Fibroblast of skin of left biceps (primary cell): ENCODE results near the gene CTRL.

Experiments
- DNase-seq, 2 experiments: peaks; one replicate each; pipeline ENCODE4 v3.0.0-alpha.2; 2013; ENCODE audit warnings: low read depth in 2 of 2

CTRL gene

DNA sequence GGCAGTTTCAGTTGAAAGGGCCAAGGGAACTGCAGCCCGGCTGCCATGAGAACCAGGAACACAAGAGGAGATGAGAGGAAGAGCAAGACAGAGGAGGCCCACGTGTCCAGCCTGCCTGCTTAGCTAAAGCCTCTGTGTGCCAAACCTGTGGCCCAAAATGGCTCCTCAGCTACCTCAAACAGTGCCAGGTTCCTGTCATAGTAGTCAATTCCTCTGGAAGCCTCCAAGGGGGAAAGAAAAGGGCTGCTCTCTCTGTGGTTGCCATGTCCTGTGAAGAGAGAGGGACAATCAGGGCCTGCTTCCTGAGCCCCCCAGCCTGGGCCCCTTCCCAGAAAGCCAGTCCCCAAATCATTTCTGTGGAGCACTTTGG lies 31.6 kb upstream of the CTRL start:
- no peak for DNase-seq

DNA sequence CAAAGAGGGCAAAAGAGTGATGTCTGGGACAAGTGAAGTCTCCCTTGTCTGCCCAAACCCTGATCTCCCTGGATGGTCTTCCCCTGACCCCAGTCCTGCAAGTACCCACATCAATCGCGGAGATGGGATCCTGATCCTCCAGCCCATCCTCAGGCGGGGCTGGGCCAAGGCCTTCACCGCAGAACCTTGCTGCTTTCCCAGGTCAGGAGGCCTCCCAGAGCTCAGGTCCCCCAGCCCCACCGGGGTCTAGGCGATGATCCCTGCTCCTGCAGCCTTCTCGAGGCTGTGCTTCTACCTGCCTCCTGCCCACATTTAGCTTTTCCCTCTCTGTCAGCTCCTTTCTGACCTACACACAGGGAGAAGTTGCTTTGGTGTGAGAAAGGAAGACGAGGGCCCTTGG lies 30.5 kb upstream of the CTRL start:
- DNase-seq = no peak

DNA sequence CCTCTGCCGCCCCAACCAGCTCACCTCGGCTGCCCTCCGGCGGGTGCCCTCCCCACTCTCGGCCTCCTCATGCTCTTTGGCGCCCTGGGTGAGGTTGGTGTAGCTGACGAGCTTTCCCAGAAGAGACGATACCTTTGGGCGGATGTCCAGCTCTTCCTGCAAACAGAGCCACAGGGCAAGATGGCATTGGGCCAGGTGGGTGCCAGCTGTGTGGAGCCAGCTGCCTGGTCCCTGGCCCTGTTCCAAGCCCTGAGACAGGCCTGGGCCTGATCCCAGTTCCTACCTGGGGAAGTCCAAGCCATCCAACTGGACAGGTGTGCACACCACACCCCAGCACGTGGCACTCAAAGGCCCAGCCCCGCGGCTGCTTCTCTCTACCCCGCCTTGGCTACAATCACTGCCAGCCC lies 29.9 kb upstream of the CTRL start:
- no peak for DNase-seq

DNA sequence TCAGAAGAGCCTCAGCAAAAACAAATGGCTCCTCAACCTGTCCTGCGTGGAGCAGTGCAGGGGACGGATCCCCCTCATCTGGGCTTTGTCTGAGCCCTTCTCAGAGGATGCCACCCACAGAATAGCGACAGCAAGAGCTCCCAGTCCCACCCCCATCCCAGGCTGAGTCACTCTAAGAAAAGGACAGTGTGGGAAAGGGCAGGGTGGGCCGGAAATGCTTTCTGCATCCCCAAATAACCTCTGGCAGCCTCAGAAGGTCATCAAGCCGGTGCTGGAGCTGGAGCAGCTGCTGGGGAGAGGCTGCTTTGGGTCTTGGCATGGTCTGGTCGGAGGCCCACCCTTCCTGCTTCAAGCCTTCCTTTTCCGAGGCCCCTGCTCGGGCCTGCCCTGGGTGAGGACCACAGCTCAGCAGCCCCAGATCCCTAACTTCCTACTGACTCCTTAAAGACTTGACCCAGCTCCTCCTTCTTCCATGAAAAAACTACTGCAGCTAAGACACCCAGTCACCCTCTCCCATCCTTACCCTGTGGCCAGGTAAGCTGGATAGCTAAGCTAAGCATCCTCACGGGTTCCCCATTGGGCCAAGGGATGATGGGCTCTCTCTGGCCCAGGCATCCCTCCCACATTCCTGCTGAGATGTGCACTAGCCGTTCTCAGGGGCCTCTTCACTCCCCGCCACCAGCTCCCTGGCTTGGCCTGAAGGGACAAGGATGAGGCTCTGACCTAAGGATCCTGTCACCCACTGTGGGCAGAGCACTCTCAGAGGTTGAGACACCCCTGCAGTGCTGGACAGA lies 28.1 kb upstream of the CTRL start:
- no peak for DNase-seq

DNA sequence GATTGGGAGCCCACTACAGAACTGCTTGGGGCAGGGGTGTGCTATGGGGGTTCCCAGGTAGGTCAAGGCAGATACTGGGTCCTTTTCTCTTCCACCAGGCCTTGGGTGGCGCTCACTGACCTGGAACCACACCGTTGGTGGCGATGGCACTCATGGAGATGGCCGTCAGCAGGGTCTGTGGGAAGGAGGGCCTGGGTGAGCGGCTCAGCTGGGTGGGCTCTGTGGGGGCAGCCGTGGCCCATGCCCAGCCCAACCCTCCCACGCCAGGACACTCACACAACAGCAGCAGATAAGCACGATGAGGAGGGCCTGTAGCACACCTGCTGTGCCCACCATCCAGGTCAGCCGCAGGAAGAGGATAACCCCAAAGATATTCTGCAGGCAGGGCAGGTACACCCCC lies 26.0 kb upstream of the CTRL start:
- no peak for DNase-seq

DNA sequence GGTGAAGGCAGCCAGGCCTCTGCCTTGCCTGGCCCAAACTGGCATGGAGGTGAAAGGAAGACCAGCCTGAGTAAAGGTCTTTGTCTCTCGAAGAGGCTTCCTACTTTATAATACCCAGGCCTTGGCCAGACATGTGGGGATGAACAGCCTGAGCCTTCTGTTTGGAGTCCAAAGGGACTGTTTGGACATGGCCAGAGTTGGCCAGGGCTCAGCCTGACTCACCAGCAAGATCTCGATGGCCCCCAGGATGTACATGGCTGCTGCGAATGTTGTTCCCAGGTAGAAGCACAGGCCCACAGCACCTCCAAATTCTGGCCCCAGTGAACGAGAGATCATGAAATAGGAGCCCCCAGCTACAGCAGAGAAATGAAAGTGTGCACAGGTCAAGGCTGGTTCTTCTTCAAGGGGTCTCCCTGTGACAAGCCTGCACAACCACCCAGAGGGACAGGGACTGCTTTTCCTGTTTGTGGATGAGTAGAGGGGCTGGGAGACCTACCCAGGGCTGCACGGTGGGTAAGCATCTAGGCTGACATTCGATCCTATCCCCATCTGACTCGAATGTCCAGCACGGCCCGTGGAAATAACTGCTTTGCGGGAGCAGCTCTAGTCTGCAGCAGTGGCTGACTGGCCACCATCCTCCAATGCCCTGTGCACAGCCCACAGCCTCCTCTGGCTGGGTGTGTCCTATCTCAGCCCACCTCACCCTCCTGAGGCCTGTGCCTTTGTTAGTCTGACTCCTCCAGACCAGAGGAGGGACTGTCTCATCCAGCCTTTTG lies 22.9 kb upstream of the CTRL start:
- DNase-seq = no peak

DNA sequence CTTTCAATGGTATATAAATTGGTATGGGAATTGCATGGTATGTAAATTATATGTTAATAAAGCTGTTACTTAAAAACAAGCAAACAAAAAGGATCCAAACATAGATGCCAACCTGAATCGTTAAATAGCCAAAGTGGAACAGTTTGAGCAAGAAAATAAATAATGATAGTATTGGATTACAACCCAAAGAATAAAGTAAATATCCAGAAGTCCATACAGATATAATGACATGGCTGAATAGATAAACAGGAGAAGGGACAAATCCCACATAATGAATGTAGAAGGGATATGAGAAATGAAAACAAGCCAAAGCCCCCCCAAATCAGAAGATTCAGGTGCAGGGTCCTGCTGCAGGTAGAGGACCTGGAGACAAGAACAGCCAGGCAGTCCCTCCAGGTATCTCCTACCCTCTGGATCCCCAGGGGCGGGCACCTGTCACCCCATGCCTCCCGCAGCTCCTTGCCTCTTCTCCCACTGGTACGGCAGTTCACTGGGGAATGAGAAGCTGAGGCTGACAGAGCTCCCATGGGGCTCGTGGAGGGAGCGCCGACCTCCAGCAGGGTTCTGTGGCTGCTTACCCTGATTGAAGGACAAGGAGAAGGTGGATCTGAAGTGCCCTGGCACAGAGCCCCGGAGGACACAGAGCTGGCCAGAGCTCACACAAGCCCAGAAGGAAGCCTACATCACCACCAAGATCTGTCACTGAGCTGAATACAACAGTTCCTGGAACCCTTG lies 22.1 kb upstream of the CTRL start:
- no peak for DNase-seq

DNA sequence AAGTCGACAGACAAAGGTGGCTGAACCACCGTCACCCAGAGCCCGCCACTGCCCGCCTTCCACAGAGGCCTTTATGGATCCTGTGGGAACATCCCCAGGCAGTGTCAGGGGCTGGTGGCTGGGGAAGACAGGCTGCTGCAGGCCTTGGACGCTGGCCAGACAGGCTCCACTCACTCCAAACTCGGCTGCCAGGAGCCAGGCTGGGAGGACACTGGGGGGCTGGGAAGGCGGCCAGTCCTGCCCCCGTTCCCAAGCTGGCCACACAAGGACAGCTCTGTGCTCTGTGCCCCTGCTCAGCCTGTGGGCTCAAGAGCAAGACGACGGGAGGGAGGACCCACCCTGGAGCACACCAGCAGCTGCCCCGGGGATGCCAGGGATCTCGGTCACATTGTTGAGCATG lies 19.8 kb upstream of the CTRL start:
- no peak for DNase-seq

DNA sequence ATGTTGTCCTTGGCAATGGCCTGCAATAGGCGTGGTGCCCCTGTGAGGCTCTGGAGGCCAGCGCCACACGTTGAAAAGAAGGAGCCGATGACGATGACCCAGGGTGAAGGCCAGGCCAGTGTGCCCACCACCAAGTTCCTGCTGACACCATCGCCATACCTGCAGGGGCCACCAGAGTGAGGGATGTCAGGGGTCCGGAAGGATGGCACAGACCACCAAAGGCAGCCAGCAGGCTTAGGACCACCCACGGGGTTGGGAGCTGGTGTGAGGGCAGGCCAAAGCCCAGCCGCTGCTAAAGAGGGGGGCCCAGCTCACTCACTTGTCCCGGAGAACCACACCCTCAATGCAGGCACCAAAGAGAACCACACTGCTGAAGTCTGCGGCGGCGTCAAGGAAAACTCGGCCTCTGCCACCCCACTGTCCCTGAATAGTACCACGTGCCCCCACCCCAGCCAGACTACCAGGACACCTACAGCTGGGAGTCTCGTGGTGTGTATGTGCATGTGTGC lies 18.7 kb upstream of the CTRL start:
- no peak for DNase-seq

DNA sequence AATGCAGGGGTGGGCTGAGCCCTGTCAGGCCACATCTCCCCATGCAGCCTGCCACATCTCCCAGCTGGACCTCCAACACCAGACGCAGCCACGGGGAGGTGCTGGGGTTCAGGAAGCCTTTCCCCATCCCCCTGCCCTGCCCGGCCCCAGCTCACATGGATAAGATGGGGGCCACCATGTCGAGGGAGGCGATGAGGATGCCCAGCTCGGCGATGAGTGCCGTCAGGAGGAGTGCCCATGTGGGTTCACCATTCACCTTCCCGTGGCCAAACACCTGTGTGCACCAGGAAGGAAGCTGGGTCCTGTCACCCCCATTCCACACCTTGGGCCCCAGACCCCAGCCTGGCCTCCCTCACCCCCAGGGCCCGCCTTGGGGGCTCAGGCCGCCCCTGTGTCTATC lies 18.0 kb upstream of the CTRL start:
- no peak for DNase-seq

DNA sequence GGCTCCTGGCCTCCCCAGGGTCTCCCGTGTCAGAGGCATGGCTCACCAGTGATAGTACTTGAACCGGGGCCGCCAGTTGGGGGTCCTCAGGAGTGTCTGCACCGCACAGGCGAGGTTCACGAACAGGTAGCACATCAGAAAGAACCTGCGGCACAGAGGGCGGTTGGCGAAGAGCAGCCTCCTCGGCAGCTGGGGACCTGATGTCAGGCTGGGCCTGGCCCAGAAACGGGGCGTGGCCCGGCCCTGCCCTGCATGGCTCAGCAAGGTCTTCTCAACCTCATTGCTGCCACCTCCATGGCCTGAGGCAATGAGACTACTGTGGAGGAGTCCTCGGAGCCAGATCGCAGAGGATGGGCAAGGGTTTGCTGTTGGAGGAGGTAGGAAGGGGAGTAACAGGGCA lies 16.4 kb upstream of the CTRL start:
- no peak for DNase-seq

DNA sequence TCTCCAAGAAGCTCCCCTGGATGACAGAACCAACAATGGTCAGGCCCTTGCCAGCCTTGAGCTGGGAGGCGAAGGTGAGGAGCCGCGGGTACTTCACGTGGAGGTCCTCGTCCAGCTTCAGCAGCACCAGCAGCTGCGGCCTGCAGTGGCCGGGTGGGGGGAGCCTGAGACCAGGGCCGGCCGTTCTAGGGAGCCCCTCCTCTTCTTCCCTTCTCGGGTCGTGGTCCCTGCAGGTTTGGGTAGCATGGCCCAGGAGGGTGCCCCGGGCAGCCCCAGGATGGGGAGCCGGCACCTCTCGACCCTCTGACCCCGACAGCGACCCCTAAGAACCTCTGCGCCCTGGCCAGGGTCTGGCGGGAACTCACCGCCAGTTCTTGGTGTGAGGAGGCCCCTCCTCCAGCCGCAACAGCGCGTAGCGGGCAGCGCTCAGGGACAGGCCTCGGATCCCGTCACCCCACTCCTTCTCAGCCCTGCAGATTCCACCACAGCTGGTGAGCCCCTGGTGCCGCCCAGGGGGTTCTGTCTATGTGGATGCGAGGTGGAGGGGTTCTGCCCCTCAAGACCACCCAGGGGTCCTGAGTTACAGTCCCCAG lies 15.4 kb upstream of the CTRL start:
- DNase-seq = no peak

DNA sequence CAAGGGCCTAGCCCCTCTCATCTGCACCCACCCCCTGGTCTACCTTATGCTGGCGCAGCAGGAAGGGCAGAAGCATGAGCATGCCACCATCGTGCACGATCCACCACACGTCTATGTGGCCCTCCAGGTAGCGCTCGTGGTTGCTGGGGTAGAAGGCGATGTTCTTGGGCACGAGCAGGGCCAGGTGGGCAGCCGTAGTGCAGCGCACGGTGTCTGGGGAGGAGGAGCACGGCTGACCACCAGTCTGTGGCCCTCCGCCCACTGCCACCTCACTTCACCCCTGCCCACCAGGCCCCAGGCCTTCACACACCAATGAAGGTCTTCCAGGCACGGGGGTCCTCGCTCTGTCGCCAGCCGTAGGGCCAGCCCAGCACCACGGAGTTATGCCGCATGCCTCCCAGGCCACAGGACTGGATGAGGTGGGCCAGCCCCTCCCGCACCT lies 14.5 kb upstream of the CTRL start:
- no peak for DNase-seq

DNA sequence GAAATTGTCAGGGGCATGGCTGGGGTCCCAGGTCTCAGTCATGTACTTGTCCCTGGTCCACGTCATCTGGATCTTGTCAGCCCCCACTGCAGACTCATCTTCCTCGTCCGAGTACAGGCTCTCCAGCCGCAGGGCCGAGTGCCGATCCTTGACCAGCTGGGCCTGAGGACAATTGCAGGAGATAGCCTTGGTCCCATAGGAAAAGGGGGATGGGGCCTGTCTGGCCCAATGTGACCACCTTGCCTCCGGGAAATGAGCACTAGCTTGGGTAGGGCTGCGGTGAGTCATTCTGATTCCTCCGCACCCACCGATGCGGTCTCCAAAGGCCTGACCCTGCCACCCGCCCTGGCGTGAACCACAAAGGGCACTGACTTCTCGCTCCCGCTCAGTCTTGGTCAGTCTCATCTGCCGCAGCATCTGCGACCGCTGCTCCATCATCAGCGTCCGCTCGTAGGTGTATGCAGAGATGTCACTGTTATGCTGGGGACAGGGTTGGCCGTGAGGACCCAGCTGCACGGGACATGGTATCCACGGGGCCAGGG lies 13.8 kb upstream of the CTRL start:
- DNase-seq = no peak

DNA sequence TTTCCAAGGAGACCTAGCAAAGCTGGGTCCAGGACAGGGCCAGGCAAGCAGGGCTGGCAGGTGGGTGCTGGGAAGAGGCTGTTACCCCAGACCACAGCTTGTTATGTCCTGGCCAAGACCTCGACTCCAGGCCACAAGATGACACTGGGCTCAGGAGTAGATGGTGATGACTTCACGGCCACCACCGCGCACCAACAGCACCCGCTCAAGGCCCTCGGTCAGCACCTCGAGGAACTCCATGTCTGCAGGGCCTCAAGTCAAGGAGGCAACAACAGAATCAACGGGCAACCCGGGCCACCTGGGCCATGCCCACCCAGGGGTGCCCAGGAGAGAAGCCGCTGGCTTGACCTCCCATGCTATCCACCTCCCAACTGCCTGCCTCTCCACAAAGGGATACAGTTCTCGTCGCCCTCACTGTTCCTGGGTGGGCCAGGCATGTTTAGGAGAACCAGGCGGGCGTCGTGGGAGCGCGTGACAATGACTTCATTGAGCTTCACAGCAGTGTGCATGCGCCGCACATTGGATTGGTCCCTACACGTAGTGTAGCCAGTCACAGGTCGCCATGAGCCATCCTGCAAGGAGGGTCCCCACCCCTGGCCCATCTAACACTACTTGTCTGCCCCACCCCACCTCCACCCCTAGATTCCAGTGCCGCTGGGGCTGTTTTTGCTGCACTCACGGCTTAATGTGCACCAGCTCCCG lies 13.2 kb upstream of the CTRL start:
- no peak for DNase-seq

DNA sequence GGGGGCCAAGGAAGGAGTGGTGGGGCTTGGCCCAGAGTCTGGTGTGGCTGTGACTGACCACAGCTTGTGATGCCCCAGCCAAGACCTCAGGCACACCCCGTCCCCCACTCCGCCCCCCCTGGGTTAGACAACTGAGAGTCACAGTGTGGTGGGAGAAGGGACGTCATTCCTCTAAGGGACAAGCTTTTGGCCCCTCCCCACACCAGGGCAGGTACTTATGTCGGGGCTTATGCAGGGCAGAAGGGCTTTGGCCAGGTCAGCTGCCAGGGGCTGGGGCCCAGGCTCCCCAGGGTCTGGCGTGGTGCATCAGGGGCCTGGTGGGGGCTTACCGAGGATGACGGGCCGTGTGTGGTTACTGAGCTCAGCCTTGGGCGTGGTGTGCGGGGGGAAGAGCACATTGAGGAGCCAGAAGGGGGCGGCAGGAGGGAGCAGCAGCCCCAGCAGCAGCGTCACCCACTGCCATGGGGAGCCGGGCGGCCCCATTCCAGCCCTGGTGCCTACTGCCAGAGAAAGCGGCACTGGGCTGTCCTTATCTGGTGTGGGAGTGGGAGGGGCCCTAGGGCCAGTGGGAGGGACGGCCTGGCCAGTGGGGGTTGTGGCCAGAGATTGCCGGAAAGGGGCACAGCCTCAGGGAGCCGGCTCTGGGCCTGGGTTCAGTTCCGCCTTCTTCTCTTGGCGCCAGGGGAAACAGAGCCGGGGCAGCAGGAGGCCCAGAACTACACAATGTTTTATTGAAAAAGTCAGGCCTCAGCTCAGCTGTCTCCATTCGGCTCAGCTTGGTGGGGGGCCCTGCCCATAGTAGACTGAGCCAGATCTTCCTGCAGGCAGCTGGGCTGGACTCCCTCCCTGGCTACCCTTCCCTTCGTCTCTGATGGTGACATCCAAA lies 12.2 kb upstream of the CTRL start, which contains the start of gene LCAT:
TSS of gene LCAT (minus strand) at position 502 of the 886 bp plus-strand sequence. CDS start at position 483, 19 bp downstream.
- DNase-seq = no peak

DNA sequence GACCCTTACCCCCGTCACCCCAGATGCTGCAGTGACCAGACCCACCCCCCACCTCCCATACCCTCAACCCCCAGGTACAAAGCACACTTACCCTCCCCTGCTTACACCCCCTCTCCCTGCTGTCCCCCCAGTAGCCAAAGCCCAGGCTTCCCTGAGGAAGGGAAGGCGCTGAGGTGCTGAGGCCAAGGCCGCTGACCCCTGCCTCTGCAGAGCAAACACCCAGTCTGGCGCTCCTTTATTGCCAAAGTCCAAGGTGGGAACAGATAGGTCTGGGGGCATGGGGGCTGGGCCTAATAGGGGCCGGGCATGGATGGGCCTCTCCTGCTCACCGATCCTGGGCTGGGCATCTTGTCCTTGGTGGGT lies 11.6 kb upstream of the CTRL start:
- DNase-seq = no peak

DNA sequence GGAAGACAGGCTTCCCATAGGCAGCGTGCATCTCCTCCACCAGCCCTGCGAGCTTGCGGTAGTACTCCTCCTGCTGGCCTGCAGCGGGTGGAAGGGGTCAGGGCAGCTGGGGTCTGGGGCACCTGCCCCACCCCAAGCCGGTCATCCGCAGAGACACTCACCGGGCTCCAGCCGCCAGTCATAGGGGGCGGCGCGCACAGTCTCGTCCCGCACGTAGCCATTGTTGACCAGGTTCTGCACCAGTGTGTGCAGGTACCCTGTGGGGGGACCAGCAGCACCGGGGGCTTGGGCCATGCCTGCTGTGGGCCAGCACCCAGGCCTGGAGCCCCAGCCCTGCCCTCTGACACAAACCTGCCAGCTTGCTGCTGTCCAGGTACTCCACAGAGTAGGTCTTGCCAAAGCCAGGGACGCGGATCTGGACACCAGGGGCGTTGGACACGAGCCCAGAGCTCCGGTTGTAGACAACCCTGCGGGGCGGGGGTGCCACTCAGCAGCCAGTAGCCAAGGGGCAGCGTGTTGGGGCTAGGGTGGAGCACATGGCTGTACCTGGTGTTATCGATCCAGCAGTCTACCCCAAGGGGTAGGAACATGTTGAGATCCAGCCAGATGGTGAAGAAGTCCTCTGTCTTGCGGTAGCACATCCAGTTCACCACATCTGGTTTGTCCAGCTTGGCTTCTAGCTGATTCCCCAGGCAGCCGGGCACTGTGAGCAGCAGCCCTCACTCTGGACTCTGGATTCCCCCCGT lies 11.0 kb upstream of the CTRL start:
- no peak for DNase-seq

DNA sequence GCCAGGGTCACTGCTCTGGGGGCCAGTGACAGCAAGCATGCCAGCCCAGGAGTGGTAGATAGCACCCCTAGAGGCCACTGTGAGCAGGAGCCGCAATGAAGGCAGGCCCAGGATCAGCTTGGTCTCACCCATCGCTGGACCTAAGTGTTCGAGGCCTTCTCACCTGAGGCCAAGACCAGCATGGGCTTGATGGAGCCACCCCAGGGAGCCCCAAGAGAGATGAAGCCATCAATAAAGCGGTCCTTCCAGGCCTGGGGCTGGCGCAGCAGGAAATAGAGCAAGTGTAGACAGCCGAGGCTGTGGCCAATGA lies 10.5 kb upstream of the CTRL start:
- no peak for DNase-seq
